GM18873 (cell line): ENCODE results near the gene RPS6KL1.

Experiments used
- ATAC-seq: cut with Tn5 transposase; IDR thresholded peaks from one replicate; pipeline ENCODE4 v1.9.1; 2021; ENCODE audit warnings: mild to moderate bottlenecking, moderate library complexity, moderate number of reproducible peaks; ENCODE audit not compliant: unreplicated experiment, low FRiP score

RPS6KL1 gene

GRCh38 chr14:74915826-74916225, 7.2 kb downstream of the RPS6KL1 start:
- no peak for ATAC-seq

DNA sequence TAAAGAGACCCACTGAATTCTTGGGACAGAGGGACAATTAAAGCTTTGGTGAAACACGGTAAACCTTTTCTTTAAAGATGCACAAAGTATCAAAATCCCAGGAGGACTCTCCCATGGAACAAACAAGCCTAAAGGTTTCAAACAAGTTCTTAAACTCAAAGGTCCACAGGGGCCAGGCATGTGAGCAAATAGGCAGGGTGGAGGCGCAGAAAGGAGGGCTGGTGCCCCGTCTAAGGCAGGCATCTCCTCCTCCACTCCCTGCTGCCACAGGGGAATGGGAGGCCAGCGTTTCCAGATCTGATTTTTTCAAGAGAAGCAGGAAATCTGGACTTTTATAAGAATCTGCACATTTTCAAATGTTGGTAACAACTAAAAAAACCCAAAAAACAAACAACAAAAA, 7.6 kb downstream of the RPS6KL1 start:
- no peak for ATAC-seq

DNA sequence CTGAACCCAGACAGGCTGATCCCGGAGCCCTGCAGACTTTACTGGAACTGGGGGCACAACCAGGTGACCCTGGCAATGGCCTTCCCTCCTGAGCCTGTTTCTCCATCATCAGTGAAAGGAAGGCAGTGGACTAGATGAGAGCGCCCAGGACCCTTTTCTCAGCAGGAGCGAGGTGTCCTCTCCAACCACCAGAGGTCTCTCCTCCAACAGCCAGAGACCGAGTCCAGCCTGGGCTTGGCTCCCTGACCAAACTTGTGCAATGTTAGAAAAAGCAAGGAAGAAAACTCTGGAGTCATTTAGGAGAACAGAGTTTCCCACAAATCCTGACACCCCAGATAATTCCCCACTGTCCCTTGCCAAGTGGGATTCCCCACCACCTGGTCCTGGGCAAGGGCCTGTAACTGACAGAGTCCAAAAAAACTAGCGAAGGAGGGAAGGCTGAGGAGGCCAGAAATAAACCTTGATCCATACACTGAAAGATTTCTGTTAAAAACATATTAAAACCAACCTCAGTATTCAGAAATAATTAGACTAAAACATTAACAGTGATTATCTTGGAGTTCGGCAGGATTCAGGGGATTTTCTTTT, 9.0 kb downstream of the RPS6KL1 start:
- ATAC-seq: no peak

- no peak for ATAC-seq
Measured at GRCh38 chr14:74913393-74913910, 9.6 kb downstream of the RPS6KL1 start.

DNA sequence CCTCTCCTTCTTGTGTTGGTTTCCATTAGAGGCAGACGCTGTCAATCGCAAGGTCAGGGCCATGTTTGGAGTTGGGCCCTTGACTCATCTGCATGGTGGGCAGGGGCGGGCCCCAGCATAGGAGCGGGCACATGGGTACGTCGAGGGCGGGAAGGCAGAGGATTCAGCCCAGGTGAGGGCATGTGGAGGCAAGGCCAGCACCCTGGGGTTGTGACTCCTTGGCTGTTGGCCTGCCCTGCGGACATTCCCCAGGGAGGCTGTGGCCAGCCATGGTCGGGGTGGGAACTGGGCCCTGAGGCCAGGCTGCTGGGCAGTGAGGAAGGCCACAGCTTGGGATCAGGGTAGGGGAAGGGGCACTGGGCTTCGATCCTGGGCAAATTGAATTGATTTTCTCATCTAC, 10.3 kb downstream of the RPS6KL1 start:
- no peak for ATAC-seq

GRCh38 chr14:74912111-74912510, 10.9 kb downstream of the RPS6KL1 start:
- no peak for ATAC-seq

- no peak for ATAC-seq
Measured at GRCh38 chr14:74911704-74912103, 11.4 kb downstream of the RPS6KL1 start.

DNA sequence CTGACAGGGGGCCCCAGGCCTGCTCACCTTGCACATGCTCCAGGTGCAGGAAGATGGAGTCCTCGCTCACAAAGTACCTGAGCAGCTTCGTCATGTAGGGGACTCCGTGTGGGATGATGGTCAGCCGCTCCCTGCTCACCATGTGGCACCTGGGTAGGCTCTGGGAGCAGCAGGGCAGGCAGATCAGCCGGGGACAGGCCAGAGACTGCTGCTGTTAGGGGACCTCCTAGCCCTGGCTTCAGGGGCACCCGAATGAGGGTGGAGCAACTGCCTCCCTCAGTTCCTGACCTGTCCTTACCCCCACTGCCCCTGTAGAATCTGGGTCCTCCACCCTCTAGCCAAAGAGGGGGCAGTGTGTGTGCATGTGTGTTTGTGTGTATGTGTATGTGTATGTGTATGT, 11.8 kb downstream of the RPS6KL1 start:
- ATAC-seq: no peak

- no peak for ATAC-seq
Measured at GRCh38 chr14:74910556-74910955, 12.5 kb downstream of the RPS6KL1 start.

DNA sequence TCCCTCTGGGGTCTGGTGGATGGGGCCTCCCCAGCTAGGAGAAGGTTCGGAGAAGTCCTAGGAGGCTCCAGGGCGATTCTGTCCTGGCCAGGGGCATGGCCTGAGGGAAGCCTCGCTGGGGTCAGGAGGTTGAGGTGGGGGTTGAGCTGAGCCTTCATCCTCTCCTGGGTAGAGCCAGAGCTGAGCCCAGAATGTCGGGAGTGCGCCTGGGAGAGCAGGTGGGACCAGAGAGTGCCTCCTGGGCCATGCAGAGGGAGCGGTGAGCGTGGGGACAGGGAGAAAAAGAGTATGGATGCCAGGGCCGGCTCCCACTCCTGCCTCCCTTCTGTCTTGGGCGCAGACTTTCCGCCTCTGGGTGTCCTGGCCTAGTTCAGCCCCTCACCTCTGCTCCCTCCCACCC, 13.1 kb downstream of the RPS6KL1 start:
- ATAC-seq: no peak

DNA sequence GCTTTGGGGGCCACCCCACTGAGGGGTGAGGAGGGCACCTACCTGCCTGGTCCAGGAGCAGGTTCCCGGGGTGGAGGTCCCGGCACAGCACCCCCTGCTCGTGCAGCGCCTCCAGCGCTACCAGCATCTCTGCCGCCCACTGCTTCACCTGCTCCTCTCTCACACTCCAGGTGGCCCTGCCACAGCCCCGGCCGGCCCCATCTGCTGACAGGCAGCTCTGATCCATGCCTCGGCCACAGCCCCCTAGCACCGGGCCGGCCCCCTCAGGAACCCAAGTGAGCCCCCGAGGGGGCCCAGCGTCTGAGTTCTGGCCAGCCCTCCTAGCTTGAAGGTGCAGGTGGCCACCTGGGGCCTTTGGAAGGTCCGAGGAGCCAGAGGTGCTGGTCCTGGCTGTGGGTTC, 13.6 kb downstream of the RPS6KL1 start:
- ATAC-seq: no peak

- no peak for ATAC-seq
Measured at GRCh38 chr14:74908861-74909341, 14.2 kb downstream of the RPS6KL1 start.

- ATAC-seq: no peak
Measured at GRCh38 chr14:74907744-74908143, 15.3 kb downstream of the RPS6KL1 start.

GRCh38 chr14:74906925-74907521, 16.0 kb downstream of the RPS6KL1 start:
- ATAC-seq: no peak

DNA sequence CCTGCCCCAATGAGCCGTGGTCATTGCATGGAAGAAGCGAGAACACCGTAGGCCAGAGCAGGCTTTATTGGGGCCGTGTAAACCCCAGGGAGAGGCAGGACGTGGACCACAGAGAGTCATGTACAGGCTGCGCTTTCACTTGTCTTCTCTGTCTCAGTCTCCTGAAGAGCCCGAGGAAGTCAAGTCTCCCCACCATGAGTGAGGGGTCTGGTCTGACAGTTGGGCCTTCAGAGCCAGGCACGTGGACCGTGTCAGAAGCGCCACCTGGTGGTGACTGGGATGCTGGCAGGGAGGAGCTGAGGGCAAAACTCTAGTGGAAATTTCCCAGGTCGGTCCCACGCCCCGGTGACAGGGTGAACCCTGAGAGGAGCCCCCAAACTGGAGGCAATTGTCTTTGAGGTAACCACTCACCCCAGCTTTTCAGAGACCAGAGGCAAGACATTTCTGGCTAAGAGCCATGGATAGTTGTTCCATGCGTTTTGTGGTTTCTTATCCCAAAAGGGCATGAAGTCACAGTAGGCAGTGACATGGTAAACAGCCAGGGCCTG, 17.4 kb downstream of the RPS6KL1 start:
- ATAC-seq: no peak

GRCh38 chr14:74904635-74905503, 18.2 kb downstream of the RPS6KL1 start:
- no peak for ATAC-seq

DNA sequence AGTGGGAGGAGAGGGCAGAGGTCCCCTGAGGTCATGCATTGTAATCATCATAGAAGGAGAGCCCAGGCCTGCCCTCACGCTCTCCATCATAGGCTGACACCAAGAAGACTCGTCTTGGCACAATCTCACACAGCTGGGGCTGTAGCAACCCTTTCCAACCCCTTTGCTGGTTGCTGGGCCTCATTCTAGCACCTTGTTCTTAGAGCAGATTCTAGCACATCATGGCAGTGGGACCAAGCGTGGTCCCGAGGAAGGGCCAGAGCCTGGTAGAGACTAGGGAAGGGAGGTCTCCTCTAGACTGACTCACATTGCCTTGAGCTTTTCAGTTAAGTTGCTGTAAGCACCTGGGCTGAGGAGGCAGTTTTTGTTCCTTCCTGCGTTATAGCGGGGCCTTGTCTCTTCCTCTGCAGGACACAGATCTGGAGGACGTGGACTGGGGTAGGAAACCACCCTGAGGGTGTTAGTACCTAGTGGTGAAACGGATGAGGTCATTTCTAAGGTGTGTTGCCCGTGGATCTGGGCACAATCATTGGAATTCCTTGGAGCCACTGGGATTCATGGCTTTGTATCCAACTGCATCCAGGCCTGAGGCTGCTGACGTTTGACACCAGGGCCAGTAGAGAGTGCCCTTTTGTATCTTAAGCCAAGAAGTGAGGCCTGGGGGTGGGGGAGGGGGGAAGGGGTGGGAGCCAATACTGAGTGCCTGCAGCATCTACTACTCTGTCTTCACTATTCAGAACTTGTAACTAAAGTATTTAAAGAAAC, 19.9 kb downstream of the RPS6KL1 start:
- ATAC-seq: no peak

DNA sequence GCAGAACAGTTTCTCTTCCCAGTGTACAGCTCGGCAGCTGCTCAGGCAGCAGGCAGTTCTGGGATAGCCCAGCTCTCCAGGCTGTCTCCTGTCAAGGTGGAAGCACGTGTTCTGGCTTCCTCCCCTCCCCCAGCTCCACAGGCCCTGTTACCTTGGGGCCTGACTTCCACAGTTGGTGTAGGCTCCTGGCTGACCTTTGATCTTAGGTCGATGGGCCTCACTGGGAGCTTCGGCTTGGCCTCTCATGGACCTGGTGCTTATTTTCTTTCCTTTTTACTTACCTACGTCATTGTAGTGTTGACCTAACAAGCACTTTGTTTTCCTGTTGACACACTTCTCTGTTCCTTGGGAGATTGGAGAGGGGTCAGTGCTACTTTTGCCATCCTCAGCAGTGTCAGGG, 24.4 kb downstream of the RPS6KL1 start:
- no peak for ATAC-seq

- ATAC-seq: no peak
Measured at GRCh38 chr14:74898083-74898482, 25.0 kb downstream of the RPS6KL1 start.

DNA sequence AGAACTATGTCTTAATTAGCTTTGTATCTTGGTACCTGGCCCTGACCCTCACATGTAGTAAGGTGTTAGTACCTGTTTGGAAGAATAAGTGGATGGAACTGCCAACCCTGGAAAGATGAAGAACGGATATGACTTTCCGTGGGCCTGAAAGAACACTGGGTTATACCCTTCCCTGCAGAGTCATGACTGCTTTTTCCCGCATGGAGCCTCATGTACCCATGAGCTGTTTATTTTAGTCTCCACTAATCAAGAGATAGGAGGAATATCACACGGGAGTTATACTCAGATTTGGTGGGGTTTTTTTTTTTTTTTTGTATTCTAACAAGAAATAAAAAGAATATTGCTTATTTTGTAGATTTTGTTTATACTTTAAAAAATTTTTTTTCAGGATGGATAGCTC, 25.4 kb downstream of the RPS6KL1 start:
- no peak for ATAC-seq
